H54 (cell line): ENCODE measurements around the gene AKAP1.

Experiments used
- DNase-seq: peaks from one replicate; pipeline ENCODE4 v3.0.0; 2011; ENCODE audit warnings: low spot score, mixed read lengths; ENCODE audit not compliant: insufficient read length
- FAIRE-seq: peaks from 3 replicates; lab custom pipeline; 2011; peaks lifted over from hg19 to GRCh38; lab: Jason Lieb, UNC
- POLR2A ChIP-seq: IDR thresholded peaks from 2 replicates; pipeline ENCODE4 v1.6.1; 2011; ENCODE audit warnings: low read depth, mild to moderate bottlenecking, low read length

The AKAP1 gene

DNA sequence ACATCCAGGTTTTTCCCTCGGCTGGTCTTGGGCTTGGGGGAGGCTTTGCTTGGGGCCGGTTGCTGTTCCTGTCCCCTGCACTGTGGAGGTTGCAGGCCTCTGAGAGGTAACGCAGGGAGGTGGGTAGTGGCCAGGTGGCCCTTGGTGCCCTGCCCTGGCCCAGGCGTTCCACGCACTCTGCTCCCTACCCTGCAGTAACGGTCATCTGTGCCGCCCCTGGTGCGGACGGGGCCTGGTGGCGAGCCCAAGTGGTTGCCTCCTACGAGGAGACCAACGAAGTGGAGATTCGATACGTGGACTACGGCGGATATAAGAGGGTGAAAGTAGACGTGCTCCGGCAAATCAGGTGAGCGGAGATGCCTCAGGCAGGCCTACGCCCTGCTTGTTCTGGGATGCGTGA lies 30.9 kb downstream of the AKAP1 start:
- no peak for DNase-seq
- FAIRE-seq, result no peak
- TF ChIP-seq POLR2A, result no peak

DNA sequence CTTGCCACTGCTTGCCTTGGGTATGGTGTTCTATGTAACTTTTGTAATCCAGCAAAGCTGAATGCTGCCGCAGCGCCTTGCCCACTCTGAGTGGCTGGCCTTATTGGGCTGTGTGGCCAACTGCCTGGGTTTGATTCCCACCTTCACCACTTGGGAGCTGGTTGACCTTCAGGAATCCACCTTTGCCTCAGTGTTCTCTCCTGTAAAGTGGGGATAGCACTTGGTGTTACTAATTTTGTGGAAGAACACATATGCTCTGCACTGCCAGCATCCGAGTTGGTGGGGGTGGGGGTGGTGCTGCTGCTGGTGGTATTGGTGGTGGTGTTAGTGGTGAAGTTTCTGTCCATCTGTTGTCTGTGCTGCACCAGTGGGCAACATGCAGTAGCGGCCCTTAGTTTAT lies 32.8 kb downstream of the AKAP1 start:
- DNase-seq (no peak), FAIRE-seq (no peak)
- no peak for TF ChIP-seq POLR2A

DNA sequence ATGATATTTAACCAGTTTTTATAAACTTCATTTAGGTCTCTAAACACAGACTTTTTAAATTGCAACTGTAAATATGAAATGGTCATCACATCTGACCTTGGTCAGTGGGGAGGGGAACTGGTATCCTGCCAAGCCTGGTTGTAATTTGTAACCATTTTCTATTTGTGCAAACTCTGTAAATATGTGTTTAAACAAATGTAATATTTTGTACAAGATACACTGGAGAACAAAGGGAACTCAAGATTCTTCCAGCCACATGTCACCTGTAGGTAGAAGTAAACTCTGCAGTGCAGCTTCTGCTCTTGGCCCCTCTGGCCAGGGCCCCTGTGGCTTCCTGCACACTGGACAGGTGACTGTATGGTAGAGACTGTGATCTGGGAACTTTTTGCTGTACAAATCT lies 35.8 kb downstream of the AKAP1 start:
- FAIRE-seq (no peak), DNase-seq (no peak)
- no peak for TF ChIP-seq POLR2A

DNA sequence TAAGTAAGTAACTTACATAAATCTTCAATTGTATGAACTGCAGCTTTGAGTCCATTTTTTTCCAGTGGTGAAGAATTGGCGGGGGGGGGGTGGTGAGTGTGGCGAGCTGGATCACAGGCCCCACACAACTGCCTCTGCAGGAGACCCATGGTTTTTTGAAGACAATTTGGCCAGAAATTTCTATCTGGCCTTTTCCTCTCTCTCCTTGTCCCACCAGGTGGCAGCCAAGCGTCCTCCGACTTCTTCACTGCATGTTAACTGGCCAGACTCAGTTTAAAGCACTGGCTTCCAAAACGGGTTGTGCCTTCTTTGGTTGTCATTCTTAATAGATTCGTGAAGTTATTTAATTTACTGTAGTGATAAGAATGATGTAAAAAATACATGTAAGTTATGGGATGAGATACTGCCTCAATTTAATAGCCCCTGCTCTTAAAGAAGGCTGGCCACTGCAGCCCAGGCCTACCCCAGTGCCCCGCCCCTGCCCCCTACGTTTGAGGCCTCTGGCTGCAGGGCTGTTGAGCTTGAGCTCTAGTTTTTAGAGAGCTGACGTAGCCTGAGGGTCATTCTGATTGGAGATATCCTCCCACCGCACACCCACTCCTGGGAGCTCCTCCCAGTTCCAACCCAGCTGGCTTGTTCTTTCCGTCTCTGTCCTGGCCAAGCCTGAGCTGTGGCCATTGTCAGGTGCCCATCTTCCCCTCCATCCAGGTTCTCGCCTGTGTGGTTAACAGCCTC lies 36.4 kb downstream of the AKAP1 start:
- DNase-seq (no peak), FAIRE-seq (no peak)
- no peak for TF ChIP-seq POLR2A

DNA sequence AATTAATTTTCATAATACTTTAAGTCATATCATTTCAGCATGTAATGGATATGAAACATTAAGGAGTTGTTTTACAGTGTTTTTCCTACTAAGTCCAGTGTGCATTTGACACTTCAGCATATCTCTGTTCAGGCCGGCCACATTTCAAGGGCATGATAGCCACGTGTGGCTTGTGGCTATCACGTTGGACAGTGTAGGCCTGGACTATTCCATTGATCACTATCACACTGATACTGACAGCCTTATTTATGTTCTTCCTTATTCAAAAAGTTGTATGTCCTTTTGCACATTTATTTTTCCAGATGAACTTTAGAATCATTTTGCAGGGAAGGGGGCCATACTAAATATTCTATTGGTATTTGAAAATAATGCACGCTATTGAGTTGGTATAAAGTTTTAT lies 39.0 kb downstream of the AKAP1 start:
- DNase-seq (no peak), FAIRE-seq (no peak)
- TF ChIP-seq POLR2A, result no peak

DNA sequence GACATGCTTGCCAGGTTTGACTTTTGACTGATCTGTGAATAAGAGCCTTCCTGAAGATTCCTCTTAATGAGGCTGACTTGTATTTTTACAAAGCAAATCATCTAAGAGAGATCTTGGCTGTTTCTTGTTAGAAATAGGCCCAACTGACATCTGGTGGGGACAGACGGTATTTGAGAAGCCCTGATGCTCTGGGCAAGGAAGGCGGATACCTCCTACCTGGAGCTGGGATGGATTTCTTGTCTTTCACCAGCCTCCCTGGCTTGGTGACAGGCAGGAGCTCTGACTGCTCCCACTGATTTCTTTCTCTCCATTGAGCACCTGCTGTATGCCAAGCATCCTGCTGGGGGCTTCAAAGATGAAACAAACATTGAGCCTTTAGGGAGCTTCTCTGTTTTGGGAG lies 40.4 kb downstream of the AKAP1 start:
- no peak for FAIRE-seq
- no peak for TF ChIP-seq POLR2A
- no peak for DNase-seq

DNA sequence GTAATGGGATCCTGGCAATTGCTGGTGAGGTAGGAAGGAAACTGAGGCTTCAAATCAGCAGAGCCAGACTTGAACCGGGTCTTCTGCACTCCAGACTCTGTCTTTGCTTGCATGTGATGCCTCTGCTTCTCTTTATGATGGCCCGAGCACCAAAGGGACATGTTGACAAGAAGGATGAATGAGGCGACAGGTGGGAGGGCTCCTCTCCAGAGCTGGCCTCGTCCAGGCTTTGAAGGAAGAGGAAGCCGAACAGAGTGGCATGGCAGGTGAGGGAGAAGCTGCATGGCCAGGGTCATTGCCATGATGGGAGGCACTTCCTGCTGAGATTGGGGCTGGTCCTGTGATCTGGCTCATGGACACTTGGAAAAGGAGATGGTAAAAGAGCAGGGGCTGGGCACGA lies 40.8 kb downstream of the AKAP1 start:
- TF ChIP-seq POLR2A, result no peak
- DNase-seq (no peak), FAIRE-seq (no peak)

DNA sequence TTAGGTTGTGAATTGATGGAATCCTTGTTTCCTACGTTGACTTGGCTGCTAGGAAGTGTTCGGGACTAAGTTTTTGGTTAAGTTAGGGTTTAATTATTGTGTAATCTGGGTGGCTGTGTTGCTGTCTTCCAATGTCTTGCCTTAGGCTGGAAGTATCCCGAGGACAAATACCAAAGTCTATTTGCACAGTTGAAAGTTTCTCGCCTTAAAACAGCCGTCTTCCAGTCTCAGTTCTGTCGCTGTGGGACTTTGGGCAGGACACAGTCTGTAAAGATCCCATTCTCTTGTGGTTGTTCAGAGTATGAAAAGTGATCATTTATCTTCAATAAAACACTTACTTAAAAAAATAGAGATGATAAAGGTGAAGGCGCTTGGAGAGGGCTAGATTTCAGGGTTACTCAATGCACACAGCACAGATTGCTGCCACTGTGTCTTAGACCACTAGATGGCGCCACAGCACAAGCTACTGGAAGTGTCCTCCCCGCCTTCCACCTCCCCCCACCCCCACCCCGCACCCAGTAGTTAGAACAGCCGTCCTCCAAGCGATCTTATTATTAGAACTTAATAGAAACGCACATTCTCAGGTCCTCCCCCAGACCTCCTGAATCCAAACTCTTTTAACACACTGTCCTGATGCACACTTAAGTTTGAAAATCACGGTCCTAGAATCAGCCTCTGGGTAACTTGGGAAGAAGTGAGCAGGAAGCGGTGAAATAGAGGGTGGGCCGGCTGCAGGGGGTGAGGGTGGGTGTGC lies 45.8 kb downstream of the AKAP1 start:
- peak; percentile 52 for FAIRE-seq
- TF ChIP-seq POLR2A, result no peak
- peak; percentile 93 for DNase-seq

DNA sequence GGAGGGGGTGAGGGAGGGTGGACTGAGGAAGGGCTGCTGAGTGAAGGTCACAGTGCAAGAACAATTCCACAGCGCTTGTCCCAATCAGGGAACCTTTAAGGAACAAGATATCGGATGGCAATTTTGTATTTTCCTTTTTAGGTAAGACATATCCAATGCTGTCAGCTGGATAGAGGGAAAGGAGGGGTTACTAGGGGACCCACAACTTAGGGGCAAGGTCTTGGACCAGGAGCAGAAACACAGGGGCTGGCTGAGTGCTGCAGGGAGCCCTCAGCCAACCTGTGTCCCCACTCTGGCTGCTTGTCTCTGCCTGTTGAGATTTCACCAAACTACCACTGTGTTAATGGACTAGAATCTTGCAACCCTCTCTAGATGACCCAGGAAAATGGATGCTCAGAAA lies 47.6 kb downstream of the AKAP1 start:
- no peak for TF ChIP-seq POLR2A
- FAIRE-seq (no peak), DNase-seq (no peak)

DNA sequence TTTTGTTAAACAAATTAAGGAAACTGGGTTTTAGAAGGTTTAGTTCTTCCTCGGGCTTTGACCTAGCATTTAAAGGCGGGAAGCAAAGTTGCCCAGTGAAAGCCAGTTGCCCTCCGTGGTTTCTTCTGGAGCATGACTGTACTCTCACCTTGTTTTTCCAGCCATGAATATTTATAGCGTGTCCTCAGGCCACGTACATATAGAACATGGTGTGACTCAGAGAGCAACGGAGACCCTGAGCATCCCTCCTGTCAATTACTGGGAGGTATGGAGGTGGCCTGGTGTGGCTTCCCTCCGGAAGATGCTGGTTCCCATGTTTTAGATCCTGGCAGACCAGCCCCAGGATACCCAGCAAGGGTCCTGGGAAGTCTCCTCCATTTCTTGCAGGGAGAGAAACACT lies 48.4 kb downstream of the AKAP1 start:
- TF ChIP-seq POLR2A, result no peak
- DNase-seq (no peak), FAIRE-seq (no peak)

DNA sequence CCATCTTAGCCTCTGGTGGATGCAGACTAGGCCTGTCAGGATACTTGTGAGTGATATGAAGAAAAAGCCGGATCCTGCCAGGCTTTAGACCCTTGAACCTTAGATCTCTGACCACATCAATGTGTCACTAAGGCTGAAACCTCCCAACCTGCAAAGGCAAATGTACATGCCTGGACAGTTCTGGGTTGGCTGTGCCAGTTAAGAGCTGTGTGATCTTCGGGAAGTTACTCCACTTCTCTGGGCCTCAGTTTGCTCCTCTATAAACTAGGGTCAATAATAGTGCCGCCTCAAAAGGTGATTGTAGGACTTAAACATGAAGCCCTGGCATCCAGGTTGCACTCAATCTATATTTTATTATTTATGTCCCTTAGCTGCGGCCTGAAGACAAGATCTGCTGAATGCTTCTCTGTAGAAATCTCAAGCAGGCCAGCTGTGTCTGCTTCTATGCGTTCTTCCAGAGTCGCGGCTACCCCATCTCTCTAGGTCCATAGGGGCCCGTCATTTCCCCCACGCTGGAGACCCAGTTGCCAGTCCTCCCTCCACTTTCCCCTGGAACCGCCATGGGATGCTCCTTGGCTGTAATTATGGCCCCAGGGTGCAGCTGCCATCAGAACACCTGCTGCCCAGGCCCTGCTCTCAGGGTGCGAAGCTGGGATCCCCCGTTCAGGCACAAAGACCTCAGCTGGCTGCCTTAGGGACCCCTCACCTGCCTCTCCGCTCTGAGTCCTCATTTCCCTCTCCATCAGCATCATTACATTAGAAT lies 50.2 kb downstream of the AKAP1 start:
- no peak for TF ChIP-seq POLR2A
- DNase-seq, result no peak
- no peak for FAIRE-seq

DNA sequence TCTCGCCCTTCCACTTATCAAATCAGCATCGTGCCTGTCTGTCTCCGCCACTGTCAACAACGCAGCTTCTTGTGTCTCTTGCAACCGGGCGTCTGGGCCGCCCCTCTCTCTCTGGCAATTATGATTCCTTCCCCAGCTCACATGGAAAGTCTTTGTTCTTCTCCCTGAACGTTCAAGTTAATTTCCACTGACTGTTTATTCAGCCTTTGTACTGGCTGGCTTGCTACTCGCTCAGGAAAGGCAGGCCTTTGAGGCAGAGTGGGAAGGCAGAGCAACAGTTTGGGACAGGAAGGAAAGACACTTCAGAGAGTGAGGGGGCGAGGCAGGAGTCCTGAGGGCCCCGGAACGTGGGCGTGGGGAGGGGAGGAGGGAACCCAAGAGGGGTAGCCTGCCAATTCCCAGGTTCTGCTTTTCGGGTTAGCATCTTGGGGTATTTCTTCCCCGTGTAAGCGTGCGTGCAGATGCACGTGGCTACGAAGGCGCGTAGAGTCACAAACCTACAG lies 50.8 kb downstream of the AKAP1 start:
- TF ChIP-seq POLR2A, result no peak
- no peak for FAIRE-seq
- DNase-seq, result no peak

DNA sequence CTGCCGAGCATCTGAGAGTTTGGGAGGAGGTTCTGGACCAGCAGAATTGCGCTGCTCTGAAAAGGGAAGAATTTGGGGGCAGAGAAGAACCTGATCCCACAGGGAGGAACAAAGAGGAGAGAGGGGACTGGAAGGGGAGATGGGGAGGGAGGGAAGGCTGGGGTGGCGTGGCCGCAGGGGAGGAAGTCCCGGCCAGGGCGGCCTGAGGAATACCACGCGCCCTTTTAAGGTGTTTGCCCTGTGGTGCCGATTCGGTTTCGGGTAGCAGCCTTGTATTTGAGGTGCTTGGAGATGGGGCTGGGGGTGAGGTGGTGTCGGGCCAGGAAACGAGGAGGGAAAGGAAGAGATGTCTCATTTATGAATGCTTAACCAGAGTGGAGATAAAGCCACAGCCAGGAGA lies 51.3 kb downstream of the AKAP1 start:
- no peak for TF ChIP-seq POLR2A
- DNase-seq (no peak), FAIRE-seq (no peak)
